Measurements from ENCODE around the gene ITPRID2.

DNA sequence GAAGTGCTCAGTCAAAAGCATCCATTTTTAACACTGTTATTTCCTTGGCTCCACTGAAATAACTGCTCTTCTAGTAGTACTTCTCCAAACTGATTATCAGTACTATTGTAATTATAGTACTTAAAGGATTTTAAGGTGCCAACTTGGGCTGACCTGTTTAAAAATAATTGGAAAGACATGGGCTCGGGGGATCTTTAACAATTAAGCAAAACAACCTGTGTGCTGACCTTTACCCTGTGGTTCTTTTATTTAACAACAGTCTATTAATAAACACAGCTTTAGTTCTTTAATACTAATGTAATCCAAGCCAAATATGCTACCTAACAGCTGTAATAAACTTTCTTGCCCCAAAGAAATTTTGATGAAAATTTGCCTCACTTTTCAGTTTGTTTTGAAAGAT, 6.9 kb upstream of the ITPRID2 start:
- no peak for TF ChIP-seq POLR2A (IDR thresholded peaks at IDR 0.05; ENCODE audit: control extremely low read depth in 1 of 2, low read depth in 2 of 2, low read length in 2 of 2)
- TF ChIP-seq CEBPB (IDR thresholded peaks at IDR 0.05; ENCODE audit: low read depth, low read length): no peak
- TF ChIP-seq CTCF (IDR thresholded peaks at IDR 0.05; ENCODE audit: control extremely low read depth in 1 of 3, insufficient read depth in 1 of 3, low read depth in 1 of 3, low read length in 3 of 3): no peak
- TF ChIP-seq ATF2 (IDR thresholded peaks at IDR 0.05; ENCODE audit: low read length): no peak
- no peak for TF ChIP-seq RNF2 (IDR thresholded peaks at IDR 0.05; ENCODE audit: borderline replicate concordance, low read depth, low read length, missing control alignments, poor library complexity, severe bottlenecking)
- no peak for TF ChIP-seq YY1 (IDR thresholded peaks at IDR 0.05; ENCODE audit: low read depth, low read length)
- no peak for TF ChIP-seq SIX5 (IDR thresholded peaks at IDR 0.05; ENCODE audit: low read depth, low read length)
- no peak for TF ChIP-seq SP1 (IDR thresholded peaks at IDR 0.05; ENCODE audit: low read depth, low read length)

Data from H1 (cell line).